Measurements from ENCODE around the gene CPNE4.

The CPNE4 gene

GRCh38 chr3:131989318-131989717 is 45.5 kb downstream of the CPNE4 start:
- no peaks in the 10 kb centered on the region for H3K4me1 ChIP-seq (ENCODE audit: insufficient read depth, poor library complexity, severe bottlenecking)
- DNase-seq (ENCODE audit: low spot score) (no peak), ATAC-seq (ENCODE audit: low read depth) (no peak)
- H3K27ac ChIP-seq (ENCODE audit: poor library complexity, severe bottlenecking) = no peak overlapping the region
- H3K27me3 ChIP-seq (ENCODE audit: insufficient read depth, poor library complexity, severe bottlenecking) = no peaks in the 10 kb centered on the region
- H3K36me3 ChIP-seq (ENCODE audit: low read depth) = no peaks in the 10 kb centered on the region
- H3K9me3 ChIP-seq (ENCODE audit: severe bottlenecking) = no peaks in the 10 kb centered on the region
- H3K4me3 ChIP-seq (ENCODE audit: severe bottlenecking) = no peak overlapping the region
- TF ChIP-seq CTCF (IDR thresholded peaks at IDR 0.05; ENCODE audit: poor library complexity, severe bottlenecking) = no peak

- Histone ChIP-seq H3K4me3 (ENCODE audit: severe bottlenecking) (no peak overlapping the region), H3K9me3 (ENCODE audit: severe bottlenecking) (no peaks in the 10 kb centered on the region), H3K36me3 (ENCODE audit: low read depth) (no peaks in the 10 kb centered on the region), H3K27me3 (ENCODE audit: insufficient read depth, poor library complexity, severe bottlenecking) (no peaks in the 10 kb centered on the region), H3K27ac (ENCODE audit: poor library complexity, severe bottlenecking) (no peak overlapping the region), H3K4me1 (ENCODE audit: insufficient read depth, poor library complexity, severe bottlenecking) (no peaks in the 10 kb centered on the region)
- no peak for TF ChIP-seq CTCF (IDR thresholded peaks at IDR 0.05; ENCODE audit: poor library complexity, severe bottlenecking)
- ATAC-seq (ENCODE audit: low read depth) = no peak
- no peak for DNase-seq (ENCODE audit: low spot score)
Measured at GRCh38 chr3:131988209-131988608, 46.6 kb downstream of the CPNE4 start.

- no peak for TF ChIP-seq CTCF (IDR thresholded peaks at IDR 0.05; ENCODE audit: poor library complexity, severe bottlenecking)
- Histone ChIP-seq H3K27me3 (ENCODE audit: insufficient read depth, poor library complexity, severe bottlenecking) (no peaks in the 10 kb centered on the region), H3K4me3 (ENCODE audit: severe bottlenecking) (no peak overlapping the region), H3K4me1 (ENCODE audit: insufficient read depth, poor library complexity, severe bottlenecking) (no peaks in the 10 kb centered on the region), H3K27ac (ENCODE audit: poor library complexity, severe bottlenecking) (no peak overlapping the region), H3K36me3 (ENCODE audit: low read depth) (no peaks in the 10 kb centered on the region), H3K9me3 (ENCODE audit: severe bottlenecking) (no peaks in the 10 kb centered on the region)
- ATAC-seq (ENCODE audit: low read depth) = no peak
- DNase-seq (ENCODE audit: low spot score) = no peak
Measured at GRCh38 chr3:131983689-131984088, 51.1 kb downstream of the CPNE4 start.

GRCh38 chr3:131981323-131981722 is 53.5 kb downstream of the CPNE4 start:
- TF ChIP-seq CTCF (IDR thresholded peaks at IDR 0.05; ENCODE audit: poor library complexity, severe bottlenecking) = no peak

GRCh38 chr3:131976448-131976847 is 58.4 kb downstream of the CPNE4 start:
- no peaks in the 10 kb centered on the region for H3K27me3 ChIP-seq (ENCODE audit: insufficient read depth, poor library complexity, severe bottlenecking)
- H3K36me3 ChIP-seq (ENCODE audit: low read depth) = no peaks in the 10 kb centered on the region
- no peak for TF ChIP-seq CTCF (IDR thresholded peaks at IDR 0.05; ENCODE audit: poor library complexity, severe bottlenecking)
- H3K4me3 ChIP-seq (ENCODE audit: severe bottlenecking) = no peak overlapping the region
- DNase-seq (ENCODE audit: low spot score) = no peak
- no peaks in the 10 kb centered on the region for H3K4me1 ChIP-seq (ENCODE audit: insufficient read depth, poor library complexity, severe bottlenecking)
- no peak overlapping the region for H3K27ac ChIP-seq (ENCODE audit: poor library complexity, severe bottlenecking)
- no peaks in the 10 kb centered on the region for H3K9me3 ChIP-seq (ENCODE audit: severe bottlenecking)
- ATAC-seq (ENCODE audit: low read depth) = no peak

More at GRCh38 chr3:131981323-131981722, 53.5 kb downstream of the CPNE4 start:
- Histone ChIP-seq H3K9me3 (ENCODE audit: severe bottlenecking) (no peaks in the 10 kb centered on the region), H3K27ac (ENCODE audit: poor library complexity, severe bottlenecking) (no peak overlapping the region), H3K27me3 (ENCODE audit: insufficient read depth, poor library complexity, severe bottlenecking) (no peaks in the 10 kb centered on the region), H3K36me3 (ENCODE audit: low read depth) (no peaks in the 10 kb centered on the region), H3K4me1 (ENCODE audit: insufficient read depth, poor library complexity, severe bottlenecking) (no peaks in the 10 kb centered on the region), H3K4me3 (ENCODE audit: severe bottlenecking) (no peak overlapping the region)
- ATAC-seq (ENCODE audit: low read depth) (no peak), DNase-seq (ENCODE audit: low spot score) (no peak)
